CD4-positive, alpha-beta T cell treated with Interferon gamma for 1 hour (primary cell): ENCODE results near the gene RNF39.
"Not testable (repeated sequence)": the region's sequence is repeated elsewhere in the genome, so short reads cannot be mapped to it uniquely, and the experiment has no call there.

Experiments
- DNase-seq: peaks from one replicate; pipeline ENCODE4 v3.0.0-alpha.2; 2020

The RNF39 gene

DNA sequence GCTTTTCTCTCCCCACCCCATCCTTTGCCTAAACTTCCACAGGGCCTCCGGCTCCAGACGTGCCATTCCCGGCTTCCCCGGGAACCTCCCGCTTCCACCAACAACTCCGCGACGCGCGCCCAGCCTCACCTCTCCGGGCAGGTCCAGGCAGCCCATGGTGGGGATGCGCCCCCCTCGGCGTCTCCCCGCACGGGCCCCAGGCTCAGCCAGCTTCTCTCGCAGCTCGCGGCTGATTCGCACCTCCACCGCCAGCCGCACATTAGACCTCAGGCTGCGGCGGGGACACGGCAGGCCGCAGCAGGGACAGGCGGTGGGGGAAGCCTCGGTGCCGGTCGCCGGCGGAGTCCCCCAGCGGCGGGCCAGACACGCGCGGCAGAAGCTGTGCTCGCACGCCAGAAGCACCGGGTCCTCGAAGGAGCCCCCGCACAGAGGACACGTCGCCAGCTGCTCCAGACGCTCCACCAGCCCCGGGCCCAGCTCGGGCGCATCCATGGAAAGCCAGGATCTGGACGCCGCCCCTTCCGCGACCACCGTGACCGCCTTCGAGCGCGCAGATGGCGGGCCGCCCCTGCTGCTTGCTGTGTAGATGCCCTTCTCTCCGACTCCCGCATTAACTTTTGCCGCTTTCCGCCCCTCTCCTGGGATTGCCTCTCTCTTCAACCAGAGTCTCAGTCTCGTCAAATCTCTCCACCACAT lies at the start of gene RNF39:
TSS of gene RNF39 (minus strand) at position 676 of the 696 bp plus-strand sequence. CDS start at position 492, 184 bp downstream.
- no peak for DNase-seq

- no peak for DNase-seq
Measured at GRCh38 chr6:30122515-30122914, 46.9 kb upstream of the RNF39 start.

- DNase-seq, result no peak
Measured at GRCh38 chr6:30121446-30122366, 46.1 kb upstream of the RNF39 start.

DNA sequence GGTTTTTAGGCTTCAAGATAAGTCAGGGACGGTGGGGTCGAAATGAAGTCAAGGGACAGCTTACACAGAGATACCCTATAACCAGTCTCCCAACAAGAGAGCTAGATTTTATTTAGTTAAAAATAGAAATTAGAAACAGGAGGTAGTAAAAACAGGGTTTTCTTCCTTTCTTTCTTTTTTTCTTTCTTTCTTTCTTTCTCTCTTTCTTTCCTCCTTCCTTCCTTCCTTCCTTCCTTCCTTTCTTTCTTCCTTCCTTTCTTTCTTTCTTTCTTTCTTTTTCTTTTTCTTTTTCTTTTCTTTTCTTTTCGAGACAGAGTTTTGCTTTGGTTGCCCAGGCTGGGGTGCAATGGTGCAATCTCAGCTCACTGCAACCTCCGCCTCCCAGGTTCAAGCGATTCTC lies 43.1 kb upstream of the RNF39 start:
- DNase-seq, result not testable (repeated sequence)

DNA sequence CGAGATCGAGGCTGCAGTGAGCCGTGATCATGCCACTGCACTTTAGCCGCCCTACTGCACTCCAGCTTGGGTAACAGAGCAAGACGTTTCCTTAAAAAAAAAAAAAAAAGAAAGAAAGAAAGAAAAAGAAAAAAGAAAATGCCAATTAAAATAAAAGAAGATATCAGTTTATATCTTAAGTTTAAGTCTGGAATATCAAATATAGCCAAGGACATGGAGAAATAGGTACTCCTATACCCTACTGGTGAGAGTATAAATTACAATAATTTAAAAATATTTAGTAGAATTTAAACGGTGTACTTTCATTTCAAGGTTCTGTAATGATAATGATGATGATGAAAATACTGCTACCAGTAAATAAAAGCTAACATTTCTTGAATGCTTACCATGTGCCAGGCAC lies 41.2 kb upstream of the RNF39 start:
- no peak for DNase-seq

- no peak for DNase-seq
Measured at GRCh38 chr6:30113841-30114240, 38.3 kb upstream of the RNF39 start.

- DNase-seq, result no peak
Measured at GRCh38 chr6:30113003-30113759, 37.6 kb upstream of the RNF39 start, which contains the start of gene TRIM31. Gene TRIM31, minus strand, starts transcription at chr6:30113090. Its CDS starts 285 bp downstream, at chr6:30112805.

DNA sequence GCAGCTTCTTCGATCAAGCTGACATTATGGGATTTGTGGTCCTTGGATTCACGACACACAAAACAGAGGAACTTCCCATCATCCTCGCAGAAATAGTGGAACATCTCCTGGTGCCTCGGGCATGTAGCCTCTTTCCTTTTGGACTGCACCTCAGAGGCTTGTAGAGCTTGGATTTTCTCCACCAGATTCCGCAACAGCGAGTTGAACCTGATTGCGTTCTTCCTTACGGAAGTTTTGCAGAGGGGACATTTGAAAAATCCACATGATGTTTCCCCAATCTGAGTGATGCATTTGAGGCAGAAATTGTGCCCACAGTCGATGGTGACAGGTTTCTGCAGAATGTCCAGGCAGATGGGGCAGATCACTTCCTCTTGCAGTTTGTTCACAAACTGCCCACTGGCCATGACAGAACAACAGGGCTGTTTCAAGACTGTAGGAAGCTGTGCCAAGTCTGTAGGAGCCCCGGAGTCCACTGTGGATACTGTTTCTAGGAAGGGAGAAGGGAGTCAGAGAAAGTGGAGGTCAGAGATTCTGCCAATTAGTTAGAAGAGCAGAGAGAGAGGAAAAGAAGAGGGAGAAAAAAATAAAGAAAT lies 36.9 kb upstream of the RNF39 start:
- DNase-seq, result no peak

DNA sequence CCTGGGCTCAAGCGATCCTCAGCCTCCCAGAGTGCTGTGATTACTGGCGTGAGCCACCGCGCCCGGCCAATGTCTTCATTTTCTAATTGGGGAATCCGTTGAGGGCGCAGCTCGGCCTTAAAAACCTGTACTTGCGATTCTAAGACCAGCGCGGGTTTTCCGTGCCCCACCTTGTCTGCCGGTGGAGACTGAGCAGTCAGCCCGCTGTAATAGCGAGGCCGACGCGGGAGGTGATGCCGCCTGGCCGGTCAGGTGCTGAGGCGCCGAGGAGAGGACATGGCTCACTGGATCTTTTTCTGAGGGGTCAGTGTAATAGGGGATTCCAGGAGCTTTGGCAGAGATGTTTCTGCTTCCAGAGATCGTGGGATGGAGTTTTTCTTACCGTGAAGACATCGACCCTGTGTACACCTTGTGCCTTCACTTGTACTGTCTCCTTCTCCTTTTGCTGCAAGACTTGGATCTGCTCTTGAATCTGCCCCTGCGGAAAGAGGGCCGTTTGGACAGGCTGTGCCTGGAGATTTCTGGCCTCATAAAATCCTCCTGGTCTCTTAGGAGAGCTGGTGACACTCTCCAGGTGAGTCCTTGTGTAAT lies 35.8 kb upstream of the RNF39 start:
- DNase-seq, result no peak

- DNase-seq, result no peak
Measured at GRCh38 chr6:30104661-30105060, 29.1 kb upstream of the RNF39 start.

- DNase-seq, result no peak
Measured at GRCh38 chr6:30103872-30104179, 28.3 kb upstream of the RNF39 start.

DNA sequence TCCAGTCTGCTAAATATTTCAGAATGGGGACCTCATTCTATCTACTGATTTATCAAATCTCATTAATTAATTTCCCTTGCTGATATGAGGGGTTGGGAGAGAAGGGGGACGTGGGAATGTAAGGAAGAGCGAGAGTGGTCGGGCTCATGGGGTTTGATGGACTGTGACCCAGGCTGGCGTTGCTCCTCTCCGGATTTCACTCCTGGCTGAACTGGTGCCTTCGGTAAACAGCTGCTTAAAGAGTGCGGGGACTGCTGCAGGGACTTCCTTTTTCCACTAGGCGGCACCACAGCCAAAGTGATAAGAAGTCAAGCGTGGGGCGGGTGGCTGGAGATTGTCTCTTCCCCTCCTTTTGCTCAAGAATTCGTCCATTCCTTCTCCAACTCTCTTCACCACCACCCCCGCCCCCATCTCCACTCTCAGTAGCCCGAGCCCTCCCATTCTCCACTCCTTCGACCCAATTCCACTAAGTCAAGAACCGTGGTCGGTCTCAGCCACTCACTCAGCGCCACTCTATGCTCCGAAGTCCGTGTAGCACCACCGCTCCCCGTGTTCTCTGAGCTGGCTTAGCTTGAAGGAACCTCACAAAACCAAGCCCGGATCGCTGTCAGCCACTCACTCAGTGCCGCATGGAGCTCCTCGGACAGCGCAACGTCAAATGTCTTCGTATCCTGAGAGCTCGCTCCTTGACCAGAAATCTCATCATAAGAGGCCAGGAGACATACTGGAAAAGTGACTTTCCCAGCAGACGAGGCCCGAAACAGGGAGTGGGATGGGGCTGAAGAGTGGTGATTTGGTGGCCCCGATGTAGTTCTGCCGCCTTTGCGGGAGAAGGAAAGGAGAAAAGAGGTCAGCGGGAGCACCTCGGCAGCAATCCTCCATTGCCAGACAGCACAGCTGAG lies 27.7 kb upstream of the RNF39 start:
- DNase-seq, result peak; percentile 81

DNA sequence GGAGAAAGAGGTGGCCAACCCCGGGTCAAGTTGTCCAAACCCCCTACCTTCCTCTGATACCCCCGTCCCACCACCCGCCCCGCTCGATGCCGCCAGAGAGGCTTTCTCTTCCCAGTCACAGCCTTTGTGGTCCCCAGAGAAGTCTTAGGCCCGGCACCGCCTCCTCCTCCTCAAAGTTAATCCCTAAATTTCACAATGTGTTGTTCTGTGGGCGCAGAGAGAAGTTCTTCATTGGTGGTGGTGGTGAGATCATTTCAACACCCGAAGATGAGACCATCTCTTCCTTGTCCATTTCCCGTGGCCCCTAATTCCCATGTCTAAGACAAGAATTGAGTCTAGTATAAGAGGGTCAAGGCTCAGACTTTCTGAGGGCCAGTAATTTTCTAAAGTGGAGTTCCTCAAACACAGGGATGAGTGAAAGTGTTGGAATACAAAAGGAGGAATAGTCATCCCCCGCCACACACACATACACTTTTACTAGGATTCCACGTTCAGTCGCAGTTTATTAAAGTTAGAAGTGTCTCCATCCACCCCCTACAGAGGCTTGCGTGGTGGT lies 26.9 kb upstream of the RNF39 start:
- DNase-seq, result peak; percentile 18

- DNase-seq, result peak; percentile 69
Measured at GRCh38 chr6:30101444-30102413, 26.2 kb upstream of the RNF39 start.

GRCh38 chr6:30100585-30101443 lies 25.2 kb upstream of the RNF39 start:
- DNase-seq, result no peak

GRCh38 chr6:30100154-30100553 lies 24.6 kb upstream of the RNF39 start:
- DNase-seq, result no peak

- no peak for DNase-seq
Measured at GRCh38 chr6:30097902-30098768, 22.6 kb upstream of the RNF39 start.

DNA sequence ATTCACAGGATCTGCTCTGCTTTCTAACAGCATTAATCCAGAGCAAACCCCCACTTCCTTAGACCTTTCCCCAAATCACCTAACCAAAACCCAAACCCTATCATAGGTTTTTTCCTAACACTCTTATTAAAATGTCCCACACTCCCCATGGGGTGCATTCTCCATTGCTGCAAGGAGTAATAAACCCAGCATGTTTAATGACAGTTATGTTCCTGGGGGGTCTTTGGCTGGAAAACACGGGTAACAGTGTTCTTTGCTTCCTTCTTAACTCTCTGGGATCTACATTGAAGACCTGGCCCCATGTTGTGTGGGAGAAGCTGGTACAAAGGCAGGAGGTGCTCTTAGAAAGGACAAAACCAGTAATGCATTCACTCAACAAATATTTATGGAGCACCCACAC lies 21.3 kb upstream of the RNF39 start:
- no peak for DNase-seq
